ENCODE results near the gene DDIT3. TPM values are rescaled to one million over a fixed set of nuclear protein-coding genes. Genes with fewer than 3 reads are reported as not detected.

The DDIT3 gene
- polyA plus RNA-seq, 10 donors, result 9.9 to 13.4 (median 11.4) TPM

GRCh38 chr12:57548488-57548887, 28.2 kb upstream of the DDIT3 start:
- no peak for DNase-seq

- DNase-seq, result no peak
Observed at GRCh38 chr12:57548013-57548315, 27.6 kb upstream of the DDIT3 start.

DNA sequence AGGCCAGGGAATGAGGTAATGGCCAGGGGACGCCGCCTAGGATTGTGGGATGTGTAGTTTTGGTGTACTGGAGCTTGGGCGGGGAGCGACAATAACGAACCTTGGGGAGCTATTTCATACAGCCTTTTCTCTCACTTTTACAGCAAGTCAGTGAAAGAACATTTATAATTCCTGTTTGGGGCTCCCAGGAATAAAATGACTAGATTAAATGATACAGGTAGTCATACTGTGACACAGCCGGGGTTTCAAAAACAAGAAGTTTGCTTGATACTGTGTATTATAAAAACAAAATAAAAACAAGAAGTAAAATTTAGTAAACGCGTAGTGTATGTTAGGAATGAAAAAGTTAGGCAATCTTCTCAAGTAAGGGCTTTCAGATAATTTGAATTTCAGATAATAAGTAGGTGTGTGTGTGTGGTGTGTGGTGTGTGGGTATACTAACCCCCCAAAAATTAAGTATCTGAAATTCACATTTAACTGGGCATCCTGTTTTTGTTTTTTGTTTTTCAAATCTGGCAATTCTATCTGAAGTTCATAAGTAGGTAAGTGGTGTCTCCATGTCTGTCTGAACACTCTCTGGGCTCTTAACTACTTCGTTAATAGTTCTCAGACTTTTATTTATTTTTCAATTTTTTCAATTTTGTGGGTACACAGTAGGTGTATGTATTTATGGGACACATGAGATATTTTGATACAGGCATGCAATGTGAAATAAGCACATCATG, 27.1 kb upstream of the DDIT3 start:
- no peak for DNase-seq

DNA sequence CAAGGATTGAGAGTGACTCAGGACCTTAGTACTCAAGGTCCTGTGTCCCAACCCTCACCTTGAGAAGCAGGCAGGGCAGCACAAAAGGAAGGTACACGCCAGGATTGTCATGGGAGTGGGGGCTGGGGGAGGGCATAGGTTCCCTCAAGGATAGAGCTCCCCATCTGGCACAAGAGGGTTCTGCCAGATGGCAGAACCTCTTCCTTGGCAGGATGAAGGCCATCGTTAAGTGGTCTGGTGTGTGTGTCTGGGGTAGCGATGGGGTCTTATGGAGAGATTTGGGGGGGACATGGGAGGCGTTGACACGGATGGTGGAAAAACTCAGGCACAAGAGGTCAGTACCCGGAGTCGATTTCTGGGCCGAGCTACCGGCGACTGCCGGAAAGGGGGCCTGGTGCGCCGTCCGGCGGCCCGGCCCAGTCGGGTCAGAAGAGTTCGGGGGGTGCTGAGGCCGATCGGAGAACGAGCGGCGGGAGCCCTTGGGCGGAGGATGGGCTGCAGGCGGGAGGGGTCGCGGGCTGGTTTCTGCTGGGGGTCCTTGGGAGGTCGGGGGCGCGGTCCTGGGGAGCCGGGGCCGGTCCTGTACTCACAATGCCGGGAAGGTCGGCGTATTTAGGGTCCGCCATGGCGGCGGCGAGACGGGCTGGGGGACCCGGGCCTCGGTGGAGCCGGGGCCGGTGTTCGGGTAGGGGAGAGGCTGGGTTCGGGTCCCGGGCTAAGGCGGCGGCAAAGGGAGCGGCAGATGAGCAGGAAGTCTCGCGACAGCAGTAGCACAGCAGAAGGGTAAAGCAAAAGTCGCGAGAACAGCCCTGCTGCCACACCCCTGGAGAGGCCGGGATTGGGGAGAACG, 26.3 kb upstream of the DDIT3 start, which contains the start of gene DCTN2:
TSS of gene DCTN2 (minus strand) at position 755 of the 850 bp plus-strand sequence. CDS start at position 626, 129 bp downstream.
- peak; percentile 97 to 98 (median 97) for DNase-seq

GRCh38 chr12:57545809-57546437, 25.6 kb upstream of the DDIT3 start:
- no peak for DNase-seq

DNA sequence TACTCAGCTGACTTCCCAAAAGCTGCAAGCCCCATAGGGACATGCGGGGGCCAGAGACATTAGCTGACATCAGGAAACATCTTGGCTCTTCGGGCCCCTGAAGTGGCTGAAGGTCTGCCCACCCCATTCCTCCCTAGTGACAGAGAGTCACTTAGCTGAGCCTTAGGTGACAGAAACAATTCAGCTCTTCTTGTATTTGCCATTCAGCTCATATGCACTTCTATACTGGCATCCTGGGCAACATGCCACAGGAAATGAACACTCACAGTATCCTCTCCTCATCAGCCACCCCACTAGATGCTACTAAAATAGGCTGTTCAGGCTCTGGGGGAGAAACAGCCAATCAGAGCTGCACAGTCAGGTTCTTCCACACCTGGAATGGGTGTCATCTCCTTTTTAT, 23.3 kb upstream of the DDIT3 start:
- no peak for DNase-seq

DNA sequence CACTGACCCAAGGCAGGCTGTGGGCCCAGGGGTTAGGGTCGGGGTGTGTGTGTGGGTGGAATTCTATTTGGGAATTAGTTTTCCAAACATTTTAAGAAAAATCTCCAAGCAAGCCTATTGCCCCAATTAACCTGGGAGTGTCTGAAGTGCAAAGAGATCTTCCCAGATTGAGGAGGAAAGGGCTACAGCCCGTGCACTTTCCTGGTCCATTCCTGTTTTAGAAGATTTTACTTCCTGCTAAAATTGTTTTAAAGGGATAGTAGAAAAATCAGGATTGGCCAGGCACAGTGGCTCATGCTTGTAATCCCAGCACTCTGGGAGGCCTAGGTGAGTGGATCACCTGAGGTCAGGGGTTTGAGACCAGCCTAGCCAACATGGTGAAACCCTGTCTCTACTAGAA, 21.4 kb upstream of the DDIT3 start:
- no peak for DNase-seq

GRCh38 chr12:57541001-57541400, 20.7 kb upstream of the DDIT3 start:
- no peak for DNase-seq

GRCh38 chr12:57539134-57539768, 18.9 kb upstream of the DDIT3 start:
- DNase-seq, result no peak

DNA sequence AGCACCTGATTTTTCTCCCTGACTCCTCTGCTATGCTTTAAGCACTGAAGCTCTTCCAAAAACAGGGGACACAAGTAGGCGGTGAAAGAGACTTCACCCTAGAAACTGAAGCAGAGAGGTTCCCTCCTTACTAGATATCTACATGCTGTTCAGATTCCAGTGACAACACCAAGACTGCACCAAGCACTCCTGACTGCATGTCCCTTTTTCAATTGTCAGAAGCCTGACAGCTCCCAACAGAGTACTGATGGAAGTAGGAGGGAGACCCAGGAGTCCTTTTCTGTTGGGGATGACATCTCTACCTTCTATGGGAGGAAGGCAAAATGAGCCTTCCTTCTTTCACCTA, 16.3 kb upstream of the DDIT3 start:
- no peak for DNase-seq

GRCh38 chr12:57535764-57536596, 15.7 kb upstream of the DDIT3 start:
- DNase-seq, result no peak

DNA sequence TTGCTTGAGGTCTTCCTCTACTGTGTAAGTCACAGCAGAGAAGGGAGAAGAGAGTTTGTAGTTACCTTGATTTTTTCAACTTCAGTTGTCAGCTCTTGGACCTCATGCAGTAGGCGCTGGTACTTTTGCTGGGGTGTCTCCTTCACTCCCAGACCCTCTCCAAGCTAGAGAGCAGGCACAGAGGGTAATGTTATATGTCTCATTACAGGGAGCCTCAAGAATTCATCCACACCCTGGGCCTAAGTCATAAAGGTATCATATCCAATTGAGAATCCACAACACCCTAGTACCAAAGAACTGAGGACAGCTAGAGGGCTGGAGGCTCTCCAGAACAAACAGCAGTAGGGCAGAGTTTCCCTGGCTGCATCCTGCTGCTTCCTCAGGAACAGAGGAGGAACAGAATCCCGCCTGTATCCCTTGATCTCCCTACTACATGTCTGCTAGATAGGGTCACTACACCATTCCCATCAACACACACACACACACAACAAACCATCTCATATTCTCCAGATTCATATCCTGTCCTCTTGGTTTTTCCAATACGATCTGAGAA, 14.8 kb upstream of the DDIT3 start:
- no peak for DNase-seq

- no peak for DNase-seq
Observed at GRCh38 chr12:57534250-57534649, 13.9 kb upstream of the DDIT3 start.

GRCh38 chr12:57533108-57533507, 12.8 kb upstream of the DDIT3 start:
- DNase-seq, result no peak

- no peak for DNase-seq
Observed at GRCh38 chr12:57531836-57532235, 11.5 kb upstream of the DDIT3 start.

GRCh38 chr12:57530396-57531142, 10.3 kb upstream of the DDIT3 start:
- DNase-seq, result no peak

DNA sequence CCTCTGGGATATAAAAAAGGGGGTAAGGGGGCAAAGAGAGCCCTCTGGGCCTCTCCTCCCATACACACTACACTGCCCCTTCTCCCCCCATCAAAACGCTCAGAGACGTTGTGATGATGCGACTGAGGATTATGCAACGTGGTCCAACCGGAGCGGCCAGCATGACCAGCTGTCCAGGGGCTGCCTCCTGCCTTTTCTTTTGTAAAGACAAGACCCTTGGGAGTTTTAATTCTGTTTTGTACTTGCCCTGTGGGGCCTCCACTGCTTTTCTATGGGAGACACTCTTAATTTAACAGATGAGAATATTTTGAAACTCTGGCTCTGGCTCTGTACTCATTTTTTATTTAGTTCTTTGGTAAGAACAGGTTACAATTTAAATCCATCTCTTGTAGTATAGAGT, 9.5 kb upstream of the DDIT3 start:
- DNase-seq, result no peak

GRCh38 chr12:57528831-57529555, 8.7 kb upstream of the DDIT3 start:
- DNase-seq, result no peak

GRCh38 chr12:57528176-57528575, 7.9 kb upstream of the DDIT3 start:
- no peak for DNase-seq

DNA sequence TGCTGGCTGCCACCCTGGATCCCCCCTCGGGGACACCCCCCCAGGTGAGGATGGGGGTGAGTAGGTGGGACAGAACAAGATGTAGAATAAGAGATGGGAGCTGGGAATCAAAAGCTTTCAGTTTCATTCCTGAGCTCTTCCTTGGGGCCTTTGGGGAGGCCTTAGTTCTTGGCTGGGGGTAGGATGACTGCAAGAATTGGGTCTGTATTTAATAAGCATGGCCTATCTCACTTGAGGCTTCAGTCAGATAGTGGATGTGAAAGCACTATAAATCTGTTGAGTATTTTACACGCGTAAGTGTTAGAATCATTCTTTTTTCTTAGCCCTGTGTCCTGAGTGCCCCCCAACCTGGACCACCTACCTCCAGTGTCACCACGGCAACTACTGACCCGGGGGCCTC, 6.9 kb upstream of the DDIT3 start:
- no peak for DNase-seq
